Tibial artery (tissue), 4 donors: ENCODE measurements around the gene ZBTB20.

ENCODE experiments used
- DNase-seq, 2 donors: peaks; one replicate each; pipeline ENCODE4 v3.0.0-alpha.2; 2019
- H3K27ac ChIP-seq, 2 donors: fragments of 200-600 bp; sonication (generic) in 1 of 2; 1 replicate in 1 of 2; 2 replicates in 1 of 2; pipeline ENCODE4 v1.5.1; 2018 to 2019; ENCODE audit warnings: mild to moderate bottlenecking in 1 of 2
- H3K27me3 ChIP-seq, 2 donors: fragments of 200-600 bp; sonication (generic) in 1 of 2; one replicate each; pipeline versions ENCODE4 v1.5.1 to v1.6.0; 2016 to 2019
- H3K36me3 ChIP-seq, 3 donors: fragments of 200-600 bp; sonication (generic) in 2 of 3; one replicate each; pipeline ENCODE4 v1.5.1; 2016 to 2019; ENCODE audit warnings: mild to moderate bottlenecking in 2 of 3
- H3K4me1 ChIP-seq, 4 donors: fragments of 200-600 bp; sonication (generic) in 2 of 4; 1 replicate in 3 of 4; 2 replicates in 1 of 4; pipeline ENCODE4 v1.5.1; 2016 to 2019
- H3K4me3 ChIP-seq, 2 donors: fragments of 200-600 bp; sonication (generic) in 1 of 2; 1 replicate in 1 of 2; 2 replicates in 1 of 2; pipeline ENCODE4 v1.5.1; 2018 to 2019; ENCODE audit warnings: mild to moderate bottlenecking in 2 of 2
- H3K9me3 ChIP-seq, 3 donors: fragments of 200-600 bp; sonication (generic) in 1 of 3; one replicate each; pipeline ENCODE4 v1.5.1; 2016 to 2019
- CTCF ChIP-seq, 2 experiments: fragments of 200-600 bp in 1 of 2; fragments of 450-650 bp in 1 of 2; IDR thresholded peaks; one replicate each; pipeline ENCODE4 v1.5.1; 2017 to 2019; ENCODE audit warnings: antibody characterized with exemption in 2 of 2, mild to moderate bottlenecking in 1 of 2, moderate library complexity in 1 of 2
- intact Hi-C: fragments of 100-400 bp; cut with DNase I; formaldehyde crosslinking; loops from one replicate; pipeline ENCODE4 v1.15.0; 2023; ENCODE audit warnings: low total_unique reads

ZBTB20 gene

DNA sequence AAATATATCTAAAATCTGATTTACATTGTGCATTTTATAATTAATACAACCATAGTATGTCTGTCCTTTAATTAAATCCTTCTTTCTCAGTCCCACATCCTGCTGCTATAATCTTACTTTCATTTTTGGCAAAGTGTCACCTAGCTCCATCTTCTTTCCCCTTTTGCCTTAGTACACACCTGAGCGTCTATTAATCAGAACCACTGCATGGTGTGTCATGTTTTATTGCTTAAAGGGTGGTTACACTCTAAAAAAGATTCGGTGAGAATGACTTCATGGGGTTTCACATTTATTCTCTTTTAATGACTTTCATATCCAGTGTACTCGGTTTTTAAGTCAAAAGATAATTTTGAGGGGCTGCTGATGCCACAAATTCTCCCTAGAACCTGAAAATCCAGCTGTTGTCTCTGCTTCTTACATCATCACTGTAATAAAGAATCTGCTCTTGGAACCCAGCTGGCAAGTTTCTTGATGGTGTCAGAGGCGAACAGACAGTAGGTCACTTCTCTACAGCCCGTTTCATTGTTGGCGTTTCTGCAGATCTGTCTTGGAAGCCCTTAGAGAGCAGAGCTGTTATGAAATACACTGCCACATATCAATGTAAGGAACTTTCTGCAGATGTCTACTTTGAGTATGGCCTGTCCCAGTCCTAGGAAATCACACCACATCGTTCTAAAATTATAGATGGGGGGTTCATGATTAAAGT is 753.6 kb downstream of the ZBTB20 start:
- Histone ChIP-seq H3K4me3 (no peak overlapping the region), H3K36me3 (peaks cover 5 to 6% (median 5%) of the 10 kb centered on the region in 3 donors), H3K4me1 (peaks cover 0 to 6% (median 0%) of the 10 kb centered on the region in 4 donors), H3K9me3 (no peaks in the 10 kb centered on the region), H3K27me3 (no peaks in the 10 kb centered on the region), H3K27ac (no peak overlapping the region)
- no peak for TF ChIP-seq CTCF (IDR thresholded peaks at IDR 0.05)
- DNase-seq, result no peak
- intact Hi-C loops, result no loop called here

DNA sequence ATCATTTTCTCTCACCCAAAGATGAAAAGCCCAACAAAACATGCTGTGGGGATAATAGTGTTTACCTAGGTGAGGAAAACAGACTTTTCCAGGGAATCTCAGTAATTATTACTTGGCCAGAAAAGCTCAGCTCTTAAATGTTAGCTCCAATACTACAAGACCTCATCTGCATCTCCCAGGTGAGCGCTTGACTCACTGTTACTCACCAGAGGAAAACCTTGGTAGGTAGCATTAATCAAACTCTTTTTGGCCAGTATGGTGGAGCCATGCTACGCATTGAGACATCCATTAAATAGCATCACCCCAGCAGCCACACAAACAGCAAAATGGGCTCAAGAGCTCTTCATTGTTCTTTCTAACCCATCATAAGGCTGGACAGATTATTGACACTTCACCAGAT is 754.3 kb downstream of the ZBTB20 start:
- H3K27ac ChIP-seq, result no peak overlapping the region
- TF ChIP-seq CTCF (IDR thresholded peaks at IDR 0.05), result no peak
- intact Hi-C loops, result no loop called here

DNA sequence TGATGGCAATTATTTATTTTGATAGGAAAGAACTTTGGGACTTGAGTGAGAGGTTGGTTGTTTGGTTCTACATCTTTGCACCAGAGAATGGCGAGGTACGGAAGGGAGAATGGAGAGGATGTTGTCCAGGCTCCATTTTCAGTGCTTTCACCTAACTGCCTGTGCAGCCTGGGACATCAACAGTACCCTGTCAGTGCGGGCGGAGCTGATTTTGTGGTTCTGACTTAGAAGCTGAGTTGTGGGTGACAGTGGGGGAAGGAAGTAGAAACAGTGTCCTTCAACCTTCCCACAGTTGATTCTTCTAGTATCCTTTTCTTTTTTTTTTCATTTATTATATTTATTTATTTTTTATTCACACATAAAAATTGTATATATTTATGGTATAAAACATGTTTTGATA is 757.9 kb downstream of the ZBTB20 start:
- peaks cover 0 to 7% (median 2%) of the 10 kb centered on the region in 4 donors for H3K4me1 ChIP-seq
- intact Hi-C loops, result loop anchor here (10.0 kb wide), 2 partner anchors 236 to 706 kb away; no protein-coding TSS in a partner anchor
- no peaks in the 10 kb centered on the region for H3K9me3 ChIP-seq
- no peaks in the 10 kb centered on the region for H3K27me3 ChIP-seq
- H3K27ac ChIP-seq, result no peak overlapping the region
- no peak for TF ChIP-seq CTCF (IDR thresholded peaks at IDR 0.05)
- H3K4me3 ChIP-seq, result no peak overlapping the region
- no peak for DNase-seq
- peaks cover 11 to 18% (median 11%) of the 10 kb centered on the region in 3 donors for H3K36me3 ChIP-seq

More for the DNA sequence above, 754.3 kb downstream of the ZBTB20 start:
- H3K27me3 ChIP-seq, result no peaks in the 10 kb centered on the region
- DNase-seq, result no peak
- no peaks in the 10 kb centered on the region for H3K9me3 ChIP-seq
- peaks cover 11% of the 10 kb centered on the region in 3 donors for H3K36me3 ChIP-seq
- no peak overlapping the region for H3K4me3 ChIP-seq
- H3K4me1 ChIP-seq, result peaks cover 0 to 6% (median 0%) of the 10 kb centered on the region in 4 donors

GRCh38 chr3:114384558-114384903 is 762.6 kb downstream of the ZBTB20 start:
- no peak for DNase-seq
- intact Hi-C loops, result loop anchor here (5.0 to 10.0 kb wide), 3 partner anchors 240 to 1313 kb away; no protein-coding TSS in a partner anchor
- H3K4me1 ChIP-seq, result peaks cover 0 to 23% (median 10%) of the 10 kb centered on the region in 4 donors
- peak overlapping the region; percentile 58 to 59 for H3K27ac ChIP-seq
- peak overlapping the region; percentile 52 to 53 for H3K4me3 ChIP-seq
- no peaks in the 10 kb centered on the region for H3K9me3 ChIP-seq
- H3K36me3 ChIP-seq, result peaks cover 11 to 18% (median 11%) of the 10 kb centered on the region in 3 donors
- TF ChIP-seq CTCF (IDR thresholded peaks at IDR 0.05), result no peak
- no peaks in the 10 kb centered on the region for H3K27me3 ChIP-seq

DNA sequence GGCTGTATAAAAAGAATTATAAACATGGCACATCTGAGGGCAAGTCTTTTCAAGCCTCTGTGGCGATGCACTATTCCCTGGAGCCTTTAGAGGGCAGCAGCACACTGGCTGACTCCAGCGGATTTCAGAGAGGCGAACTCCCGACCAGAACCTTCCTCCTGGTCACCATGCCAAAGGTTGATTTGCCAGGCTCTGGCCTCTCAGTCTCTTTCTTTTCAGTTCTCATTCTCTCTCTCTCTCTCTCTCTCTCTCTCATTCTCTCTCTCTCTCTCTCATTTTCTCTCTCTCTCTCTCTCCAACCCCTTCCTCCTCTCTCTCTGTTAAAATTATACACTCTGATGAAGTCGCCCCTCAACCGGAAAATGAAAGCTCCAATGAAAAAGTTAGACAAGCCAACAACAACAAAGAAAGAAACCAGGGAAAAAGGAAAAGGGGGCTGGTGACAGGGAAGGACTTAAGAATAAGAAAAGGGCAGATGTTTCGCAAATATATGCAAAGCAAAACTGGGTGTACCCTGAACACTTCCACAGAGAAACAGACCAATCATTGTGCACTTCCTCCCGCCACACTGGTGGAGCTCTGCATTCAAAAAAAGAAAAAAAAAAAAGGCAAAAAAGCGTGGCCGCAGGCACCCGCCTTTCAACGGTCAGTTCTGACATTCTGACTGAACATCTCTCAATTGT is 763.1 kb downstream of the ZBTB20 start:
- Histone ChIP-seq H3K27me3 (no peaks in the 10 kb centered on the region), H3K36me3 (peaks cover 11 to 18% (median 12%) of the 10 kb centered on the region in 3 donors), H3K4me3 (peak overlapping the region; percentile 52 to 53), H3K9me3 (no peaks in the 10 kb centered on the region), H3K4me1 (peaks cover 0 to 27% (median 11%) of the 10 kb centered on the region in 4 donors), H3K27ac (peak overlapping the region; percentile 58 to 59)
- TF ChIP-seq CTCF (IDR thresholded peaks at IDR 0.05), result peak; percentile 90 to 98
- peak; percentile 78 to 86 for DNase-seq
- intact Hi-C loops, result loop anchor here (5.0 to 10.0 kb wide), 3 partner anchors 241 to 1313 kb away; no protein-coding TSS in a partner anchor
